Measurements from ENCODE around the gene CAPN11. TPM values are rescaled to one million over a fixed set of nuclear protein-coding genes. Genes with fewer than 3 reads are reported as not detected.

Gene CAPN11
- total RNA-seq, 2 donors from 2014 or later, result 2.0 TPM; not detected in 1

GRCh38 chr6:44119704-44120262, 38.8 kb upstream of the CAPN11 start:
- Histone ChIP-seq H3K27me3 (no peaks in the 10 kb centered on the region), H3K4me1 (peaks cover 26% of the 10 kb centered on the region), H3K36me3 (no peaks in the 10 kb centered on the region), H3K9me3 (no peaks in the 10 kb centered on the region), H3K9ac (ENCODE audit: low read depth in 2 of 2, low read length in 2 of 2) (no peak overlapping the region), H3K4me3 (no peak overlapping the region), H3K27ac (no peak overlapping the region)
- intact Hi-C loops (cut with DNase I), result no loop called here
- no peak for TF ChIP-seq CTCF (IDR thresholded peaks at IDR 0.05)
- DNase-seq, result no peak

DNA sequence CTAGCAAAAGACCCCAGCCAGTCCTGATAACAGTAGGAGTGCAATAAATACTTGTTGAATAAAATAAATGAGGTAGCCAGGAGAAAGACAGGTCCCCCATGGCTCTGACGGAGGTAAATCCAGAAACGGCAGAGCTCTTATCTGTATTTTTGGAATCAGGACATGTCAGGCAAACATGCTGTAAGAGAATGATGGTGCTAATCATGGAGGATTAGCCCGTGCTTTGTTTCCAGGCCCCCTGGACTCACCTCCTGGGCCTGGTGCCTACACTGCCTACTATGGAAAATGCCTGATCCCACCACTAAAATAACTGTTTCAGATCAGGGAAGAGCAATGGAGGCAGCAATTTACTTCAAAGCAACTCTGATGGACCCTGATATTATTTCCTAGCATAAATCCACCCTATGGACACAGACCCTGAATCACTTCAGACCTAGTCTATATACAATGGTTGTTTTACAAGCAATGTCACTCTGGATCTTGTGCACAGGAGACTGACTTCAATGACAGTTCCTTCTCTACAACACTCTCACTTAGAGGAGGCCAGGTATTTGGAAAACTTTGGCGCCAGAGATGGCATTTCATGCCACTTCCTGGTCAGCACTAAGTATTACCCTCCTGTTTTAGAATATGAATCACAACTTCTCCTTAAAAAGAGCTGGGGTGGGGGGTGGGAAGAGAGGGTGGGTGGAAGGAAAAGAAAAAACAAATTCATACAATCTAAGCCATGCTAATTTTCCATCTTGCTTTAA, 37.8 kb upstream of the CAPN11 start:
- TF ChIP-seq CTCF (IDR thresholded peaks at IDR 0.05), result no peak
- Histone ChIP-seq H3K4me3 (no peak overlapping the region), H3K27ac (no peak overlapping the region), H3K4me1 (peaks cover 30% of the 10 kb centered on the region), H3K27me3 (no peaks in the 10 kb centered on the region), H3K9me3 (no peaks in the 10 kb centered on the region), H3K9ac (ENCODE audit: low read depth in 2 of 2, low read length in 2 of 2) (no peak overlapping the region), H3K36me3 (no peaks in the 10 kb centered on the region)
- intact Hi-C loops (cut with DNase I), result no loop called here
- no peak for DNase-seq

GRCh38 chr6:44122801-44123200, 35.8 kb upstream of the CAPN11 start:
- H3K9me3 ChIP-seq, result no peaks in the 10 kb centered on the region
- no peak for DNase-seq
- H3K36me3 ChIP-seq, result no peaks in the 10 kb centered on the region
- intact Hi-C loops (cut with DNase I), result no loop called here
- no peak overlapping the region for H3K4me3 ChIP-seq
- no peak for TF ChIP-seq CTCF (IDR thresholded peaks at IDR 0.05)
- H3K27ac ChIP-seq, result peak overlapping the region; percentile 60
- H3K27me3 ChIP-seq, result no peaks in the 10 kb centered on the region
- H3K9ac ChIP-seq (ENCODE audit: low read depth in 2 of 2, low read length in 2 of 2), result peak overlapping the region in 1 of 2 donors; percentile 51
- H3K4me1 ChIP-seq, result peaks cover 19% of the 10 kb centered on the region

GRCh38 chr6:44123544-44123943, 35.1 kb upstream of the CAPN11 start:
- no peaks in the 10 kb centered on the region for H3K36me3 ChIP-seq
- H3K9ac ChIP-seq (ENCODE audit: low read depth in 2 of 2, low read length in 2 of 2), result peak overlapping the region in 1 of 2 donors; percentile 51
- H3K9me3 ChIP-seq, result no peaks in the 10 kb centered on the region
- peak overlapping the region; percentile 60 for H3K27ac ChIP-seq
- DNase-seq, result no peak
- peaks cover 22% of the 10 kb centered on the region for H3K4me1 ChIP-seq
- no peaks in the 10 kb centered on the region for H3K27me3 ChIP-seq
- no peak for TF ChIP-seq CTCF (IDR thresholded peaks at IDR 0.05)
- H3K4me3 ChIP-seq, result no peak overlapping the region
- intact Hi-C loops (cut with DNase I), result no loop called here

- Histone ChIP-seq H3K36me3 (no peaks in the 10 kb centered on the region), H3K9ac (ENCODE audit: low read depth in 2 of 2, low read length in 2 of 2) (peak overlapping the region; percentile 70 to 81), H3K9me3 (no peaks in the 10 kb centered on the region), H3K27me3 (no peaks in the 10 kb centered on the region), H3K4me3 (peak overlapping the region; percentile 97), H3K27ac (peak overlapping the region; percentile 96), H3K4me1 (peaks cover 25% of the 10 kb centered on the region)
- DNase-seq, result peak; percentile 55
- intact Hi-C loops (cut with DNase I), result no loop called here
- no peak for TF ChIP-seq CTCF (IDR thresholded peaks at IDR 0.05)
Measured at GRCh38 chr6:44126320-44127149, 32.1 kb upstream of the CAPN11 start.
